BLaER1 treated with 17β-estradiol and CSF1 and Interleukin-3, amounts not matched to agents 10 nM and 100 nM (cell line): ENCODE measurements around the gene IL32.

Experiments
- H3K27ac ChIP-seq, 11 experiments: shearing (Covaris generic); formaldehyde crosslinking; 2 replicates each; pipeline ENCODE4 v1.8.1; 2022
- H3K27me3 ChIP-seq, 11 experiments: shearing (Covaris generic); formaldehyde crosslinking; 2 replicates each; pipeline ENCODE4 v1.8.1; 2022
- H3K36me3 ChIP-seq, 11 experiments: shearing (Covaris generic); formaldehyde crosslinking; 2 replicates each; pipeline ENCODE4 v1.8.1; 2022
- H3K4me1 ChIP-seq, 10 experiments: shearing (Covaris generic); formaldehyde crosslinking; 2 replicates each; pipeline ENCODE4 v1.8.1; 2022
- H3K4me2 ChIP-seq, 11 experiments: shearing (Covaris generic); formaldehyde crosslinking; 2 replicates each; pipeline ENCODE4 v1.8.1; 2022
- H3K4me3 ChIP-seq, 10 experiments: shearing (Covaris generic); formaldehyde crosslinking; 2 replicates each; pipeline ENCODE4 v1.8.1; 2022
- H3K9ac ChIP-seq, 11 experiments: shearing (Covaris generic); formaldehyde crosslinking; 2 replicates each; pipeline ENCODE4 v1.8.1; 2022
- H3K9me3 ChIP-seq, 11 experiments: shearing (Covaris generic); formaldehyde crosslinking; replicated peaks in 1 of 11; 2 replicates each; pipeline ENCODE4 v1.8.1; 2022
- H4K20me1 ChIP-seq, 11 experiments: shearing (Covaris generic); formaldehyde crosslinking; 2 replicates each; pipeline ENCODE4 v1.8.1; 2022
- Cebpa-rat ChIP-seq, 11 experiments: shearing (Covaris generic); IDR thresholded peaks; 2 replicates each; pipeline ENCODE4 v1.8.1; 2022

The IL32 gene

DNA sequence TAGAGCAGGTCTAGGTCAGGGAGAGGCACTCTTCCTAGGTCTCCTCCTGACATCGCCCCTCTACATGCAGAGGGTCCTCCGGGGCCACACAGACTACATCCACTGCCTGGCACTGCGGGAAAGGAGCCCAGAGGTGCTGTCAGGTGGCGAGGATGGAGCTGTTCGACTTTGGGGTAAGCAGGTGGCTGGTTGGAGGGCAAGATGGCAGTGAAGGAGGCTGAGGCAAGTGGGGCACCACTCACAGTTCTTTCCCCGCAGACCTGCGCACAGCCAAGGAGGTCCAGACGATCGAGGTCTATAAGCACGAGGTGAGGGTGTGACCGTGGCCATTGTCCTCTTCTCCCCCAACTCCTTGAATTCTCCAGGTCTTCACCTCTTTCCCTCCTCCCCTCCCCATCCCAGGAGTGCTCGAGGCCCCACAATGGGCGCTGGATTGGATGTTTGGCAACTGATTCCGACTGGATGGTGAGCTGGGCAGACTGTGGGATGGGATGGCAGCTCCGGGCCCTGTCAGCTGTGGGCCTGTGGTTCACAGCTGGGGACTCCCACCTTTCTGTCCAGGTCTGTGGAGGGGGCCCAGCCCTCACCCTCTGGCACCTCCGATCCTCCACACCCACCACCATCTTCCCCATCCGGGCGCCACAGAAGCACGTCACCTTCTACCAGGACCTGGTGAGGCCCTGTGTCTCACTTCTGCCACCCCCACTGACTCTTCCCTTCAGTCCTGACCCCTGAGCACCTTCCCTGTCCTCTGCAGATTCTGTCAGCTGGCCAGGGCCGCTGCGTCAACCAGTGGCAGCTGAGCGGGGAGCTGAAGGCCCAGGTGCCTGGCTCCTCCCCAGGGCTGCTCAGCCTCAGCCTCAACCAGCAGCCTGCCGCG, 38.6 kb upstream of the IL32 start:
- Histone ChIP-seq H3K4me3 (no peak overlapping the region), H3K4me1 (peaks cover 48 to 69% (median 62%) of the 10 kb centered on the region in 10 experiments), H3K9ac (no peak overlapping the region; a peak in 1 of 22 replicates), H3K36me3 (peaks cover 20 to 28% (median 23%) of the 10 kb centered on the region in 11 experiments), H3K4me2 (peak overlapping the region in 6 of 11 experiments; percentile 74 to 87 (median 83); a peak in 9 of 22 replicates), H3K27me3 (peaks cover 36 to 41% (median 37%) of the 10 kb centered on the region in 11 experiments), H3K27ac (no peak overlapping the region), H4K20me1 (peaks cover 0 to 92% (median 87%) of the 10 kb centered on the region in 11 experiments; a peak in 21 of 22 replicates), H3K9me3 (no peaks in the 10 kb centered on the region)
- TF ChIP-seq Cebpa-rat (IDR thresholded peaks at IDR 0.05) = no peak

DNA sequence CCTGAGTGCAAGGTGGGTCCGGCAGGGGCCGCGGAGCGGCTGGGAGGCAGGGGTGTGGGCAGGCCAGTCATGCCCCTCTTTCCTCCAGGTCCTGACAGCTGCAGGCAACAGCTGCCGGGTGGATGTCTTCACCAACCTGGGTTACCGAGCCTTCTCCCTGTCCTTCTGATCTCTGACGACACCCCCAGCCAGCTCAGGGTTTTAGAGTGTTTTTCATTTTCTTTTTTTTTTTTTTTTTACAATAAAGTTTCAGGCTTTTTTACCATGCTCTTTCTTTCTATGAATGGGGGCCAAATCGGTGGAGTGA, 38.0 kb upstream of the IL32 start:
- no peaks in the 10 kb centered on the region for H3K9me3 ChIP-seq
- H3K27me3 ChIP-seq = peaks cover 42 to 47% (median 43%) of the 10 kb centered on the region in 11 experiments
- peaks cover 0 to 89% (median 81%) of the 10 kb centered on the region in 11 experiments; a peak in 20 of 22 replicates for H4K20me1 ChIP-seq
- H3K9ac ChIP-seq = peak overlapping the region in 1 of 11 experiments; percentile 57; a peak in 3 of 22 replicates
- no peak for TF ChIP-seq Cebpa-rat (IDR thresholded peaks at IDR 0.05)
- peak overlapping the region in 9 of 11 experiments; percentile 74 to 87 (median 82); a peak in 14 of 22 replicates for H3K4me2 ChIP-seq
- no peak overlapping the region for H3K27ac ChIP-seq
- H3K4me3 ChIP-seq = no peak overlapping the region
- H3K36me3 ChIP-seq = peaks cover 20 to 28% (median 23%) of the 10 kb centered on the region in 11 experiments
- peaks cover 42 to 63% (median 56%) of the 10 kb centered on the region in 10 experiments for H3K4me1 ChIP-seq

DNA sequence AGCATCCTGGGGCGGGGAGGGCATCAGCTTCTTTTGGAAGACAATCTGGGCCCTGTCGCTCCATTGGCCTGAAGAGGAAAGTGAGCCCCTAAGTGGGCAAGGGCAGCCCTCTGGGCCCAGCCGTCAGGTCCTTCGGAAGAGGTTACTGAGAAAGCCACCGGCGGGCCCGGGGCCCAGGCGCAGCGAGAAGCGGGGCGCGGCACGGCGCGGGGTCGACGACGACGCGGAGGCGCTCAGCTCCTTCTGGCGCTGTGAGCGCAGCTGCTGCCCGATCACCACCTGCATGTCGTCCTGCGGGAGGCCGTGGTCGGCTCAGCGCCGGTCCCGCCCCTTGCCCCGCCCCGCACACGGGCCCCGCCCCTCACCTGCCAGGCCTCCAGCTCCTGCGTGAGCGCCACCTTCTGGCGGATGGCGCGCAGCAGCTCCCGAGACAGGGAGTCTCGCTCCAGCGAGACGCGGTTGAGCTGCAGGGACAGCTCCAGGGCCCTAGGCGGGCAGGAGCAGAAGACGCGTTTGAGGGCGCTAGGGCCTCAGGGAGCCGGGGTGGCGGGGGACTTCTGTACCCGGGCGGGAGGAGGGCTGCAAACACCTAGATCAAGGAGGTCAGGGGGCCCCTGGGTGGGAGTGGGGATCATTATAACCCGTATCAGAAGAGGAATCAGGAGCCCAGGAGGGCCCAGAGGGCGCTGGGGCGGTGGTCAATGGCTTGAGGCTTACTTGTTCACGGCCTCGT, 37.3 kb upstream of the IL32 start:
- peak overlapping the region; percentile 71 to 87 (median 82) for H3K4me2 ChIP-seq
- peak overlapping the region in 4 of 11 experiments; percentile 20 to 57 (median 36); a peak in 4 of 22 replicates for H3K9ac ChIP-seq
- H3K36me3 ChIP-seq = peaks cover 20 to 28% (median 23%) of the 10 kb centered on the region in 11 experiments
- H3K27me3 ChIP-seq = peaks cover 49 to 54% (median 50%) of the 10 kb centered on the region in 11 experiments
- H4K20me1 ChIP-seq = peaks cover 0 to 84% (median 74%) of the 10 kb centered on the region in 11 experiments; a peak in 20 of 22 replicates
- TF ChIP-seq Cebpa-rat (IDR thresholded peaks at IDR 0.05) = no peak
- H3K9me3 ChIP-seq = no peaks in the 10 kb centered on the region
- peaks cover 35 to 56% (median 49%) of the 10 kb centered on the region in 10 experiments for H3K4me1 ChIP-seq
- peak overlapping the region in 5 of 10 experiments; percentile 14 to 29 (median 25); a peak in 4 of 20 replicates for H3K4me3 ChIP-seq
- H3K27ac ChIP-seq = no peak overlapping the region; a peak in 1 of 22 replicates

DNA sequence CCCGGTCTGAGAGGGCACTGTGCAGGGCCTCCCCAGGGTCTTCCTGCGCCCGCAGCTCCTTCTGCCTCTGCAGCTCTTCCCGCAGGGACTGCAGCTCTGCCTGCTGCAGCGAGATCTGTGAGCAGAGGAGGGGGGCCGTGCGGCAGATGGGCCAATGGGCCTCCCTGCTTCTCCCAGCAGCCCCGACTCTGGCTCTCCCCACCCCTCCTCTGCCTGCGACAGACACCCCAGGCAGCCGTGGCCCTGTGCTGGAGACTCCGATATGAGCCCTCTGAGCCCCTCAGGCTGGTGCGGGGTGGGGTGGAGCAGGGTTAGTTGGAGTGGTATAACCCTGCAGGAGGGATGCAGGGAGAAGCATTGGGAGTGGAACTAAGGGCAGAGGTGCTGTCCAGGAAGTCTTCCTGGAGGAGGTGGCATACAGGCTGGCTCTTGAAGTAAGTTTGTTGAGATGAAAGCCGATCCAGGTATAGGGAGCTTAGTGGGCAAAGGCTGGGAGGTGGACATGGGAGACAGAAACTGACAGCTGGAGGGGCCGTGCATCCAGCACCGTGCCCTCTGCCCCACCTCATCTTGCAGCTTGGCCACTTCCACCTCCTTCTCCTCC, 36.6 kb upstream of the IL32 start:
- H3K4me1 ChIP-seq = peaks cover 32 to 50% (median 43%) of the 10 kb centered on the region in 10 experiments
- peak overlapping the region; percentile 57 to 87 (median 79) for H3K4me2 ChIP-seq
- no peak overlapping the region for H3K9ac ChIP-seq
- peaks cover 20 to 28% (median 23%) of the 10 kb centered on the region in 11 experiments for H3K36me3 ChIP-seq
- H3K27me3 ChIP-seq = peaks cover 56 to 61% (median 56%) of the 10 kb centered on the region in 11 experiments
- H3K27ac ChIP-seq = no peak overlapping the region
- peaks cover 0 to 85% (median 70%) of the 10 kb centered on the region in 11 experiments; a peak in 20 of 22 replicates for H4K20me1 ChIP-seq
- H3K4me3 ChIP-seq = peak overlapping the region in 3 of 10 experiments; percentile 29 to 51 (median 41); a peak in 4 of 20 replicates
- H3K9me3 ChIP-seq = no peaks in the 10 kb centered on the region
- TF ChIP-seq Cebpa-rat (IDR thresholded peaks at IDR 0.05) = no peak

DNA sequence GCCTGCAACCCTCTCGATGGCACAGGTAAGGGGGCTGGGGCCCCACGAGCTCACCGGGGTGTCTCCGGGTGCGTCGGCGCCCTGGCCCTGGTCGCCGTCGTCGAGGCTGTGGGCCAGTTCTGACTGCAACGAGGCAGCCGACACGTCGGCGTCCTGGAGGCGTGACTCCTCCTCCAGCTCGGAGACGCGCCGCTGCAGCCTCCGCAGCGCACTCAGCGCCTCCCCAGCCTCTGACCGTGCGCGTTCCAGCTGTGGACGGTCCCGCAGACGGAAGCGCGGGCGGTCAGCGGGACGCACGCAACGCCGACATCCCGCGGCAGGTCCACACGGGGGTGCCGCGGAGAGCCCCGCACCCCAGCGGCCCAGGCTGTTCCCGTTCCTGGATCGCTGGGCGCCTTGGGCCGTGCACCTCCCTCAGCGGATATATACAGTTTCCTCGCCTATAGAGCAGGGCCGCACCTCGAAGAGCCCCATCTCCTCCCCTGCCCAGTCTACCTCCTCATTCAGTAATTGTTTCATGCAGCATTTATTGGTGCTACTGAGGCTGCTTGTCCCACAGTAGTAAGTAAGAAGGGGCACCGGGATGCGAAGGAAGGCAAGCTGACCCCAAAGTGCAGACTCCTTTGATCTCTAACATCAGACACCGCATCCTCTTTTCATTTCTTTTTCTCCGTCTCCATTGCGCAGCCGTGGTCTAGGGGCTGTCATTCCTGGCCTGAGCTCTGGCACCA, 35.8 kb upstream of the IL32 start:
- H4K20me1 ChIP-seq = peaks cover 0 to 85% (median 66%) of the 10 kb centered on the region in 11 experiments; a peak in 20 of 22 replicates
- H3K4me3 ChIP-seq = peak overlapping the region in 8 of 10 experiments; percentile 20 to 51 (median 38); a peak in 12 of 20 replicates
- H3K36me3 ChIP-seq = peaks cover 20 to 28% (median 23%) of the 10 kb centered on the region in 11 experiments
- H3K9ac ChIP-seq = peak overlapping the region in 1 of 11 experiments; percentile 33; a peak in 1 of 22 replicates
- H3K27ac ChIP-seq = no peak overlapping the region
- TF ChIP-seq Cebpa-rat (IDR thresholded peaks at IDR 0.05) = no peak
- peaks cover 64 to 69% (median 65%) of the 10 kb centered on the region in 11 experiments for H3K27me3 ChIP-seq
- H3K4me2 ChIP-seq = peak overlapping the region; percentile 57 to 87 (median 76); a peak in 21 of 22 replicates
- H3K9me3 ChIP-seq = no peaks in the 10 kb centered on the region
- peaks cover 28 to 47% (median 40%) of the 10 kb centered on the region in 10 experiments for H3K4me1 ChIP-seq

DNA sequence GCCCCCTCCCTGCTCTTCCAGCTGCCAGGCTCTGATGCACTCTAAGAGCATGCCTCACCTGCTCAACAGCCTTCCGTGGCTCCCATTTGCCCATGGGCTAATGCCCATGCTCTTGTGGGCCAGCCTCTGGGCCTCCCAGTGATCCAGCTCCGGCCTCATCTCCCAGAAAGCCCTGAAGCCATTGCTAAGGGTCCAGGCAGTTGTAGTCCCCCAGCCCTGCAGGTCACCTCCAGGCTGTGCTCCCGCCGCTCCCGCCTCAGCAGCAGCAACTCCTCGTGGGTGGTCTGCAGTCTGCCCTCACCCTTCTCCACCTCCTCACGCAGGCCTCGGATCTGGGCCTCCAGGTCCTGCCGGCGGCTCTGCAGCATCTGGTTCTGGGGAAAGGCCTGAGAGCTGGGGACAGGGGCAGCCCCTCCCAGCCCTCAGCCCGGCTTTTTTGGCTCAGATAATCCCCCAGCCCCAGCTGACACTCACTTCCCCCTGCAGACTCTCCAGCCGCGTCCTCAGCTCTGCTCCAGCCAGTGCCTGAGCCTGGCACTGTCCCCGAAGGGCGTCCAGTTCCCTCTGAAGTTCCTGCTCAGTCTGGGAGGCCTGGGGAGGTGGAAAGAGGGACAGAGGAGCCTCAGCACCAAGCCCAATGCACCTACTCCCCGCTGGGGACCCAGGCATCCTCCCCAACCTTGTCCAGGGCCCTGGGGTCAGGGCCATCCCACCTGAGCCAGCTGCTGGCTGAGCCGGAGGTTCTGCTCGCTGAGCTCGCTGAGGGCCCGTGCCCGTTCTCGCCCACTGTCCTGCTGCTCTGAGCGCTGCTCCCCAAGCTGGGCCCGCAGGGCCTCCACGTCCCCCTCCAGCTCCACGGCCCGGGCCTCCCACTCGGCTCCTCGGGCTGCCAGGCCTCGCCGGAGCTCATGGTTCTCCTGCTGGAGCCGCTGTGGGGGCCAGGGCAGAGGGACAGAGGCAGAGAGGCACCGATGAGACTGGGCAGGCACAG, 34.9 kb upstream of the IL32 start:
- peaks cover 22 to 44% (median 35%) of the 10 kb centered on the region in 10 experiments for H3K4me1 ChIP-seq
- peak overlapping the region in 2 of 10 experiments; percentile 29 to 46; a peak in 1 of 20 replicates for H3K4me3 ChIP-seq
- peaks cover 19 to 24% (median 21%) of the 10 kb centered on the region in 11 experiments for H3K36me3 ChIP-seq
- no peak for TF ChIP-seq Cebpa-rat (IDR thresholded peaks at IDR 0.05)
- H3K27me3 ChIP-seq = peaks cover 73 to 78% (median 73%) of the 10 kb centered on the region in 11 experiments
- H3K9ac ChIP-seq = no peak overlapping the region
- H4K20me1 ChIP-seq = peaks cover 0 to 80% (median 59%) of the 10 kb centered on the region in 11 experiments; a peak in 20 of 22 replicates
- H3K4me2 ChIP-seq = peak overlapping the region in 7 of 11 experiments; percentile 57 to 87 (median 79); a peak in 7 of 22 replicates
- H3K9me3 ChIP-seq = no peaks in the 10 kb centered on the region
- no peak overlapping the region for H3K27ac ChIP-seq

DNA sequence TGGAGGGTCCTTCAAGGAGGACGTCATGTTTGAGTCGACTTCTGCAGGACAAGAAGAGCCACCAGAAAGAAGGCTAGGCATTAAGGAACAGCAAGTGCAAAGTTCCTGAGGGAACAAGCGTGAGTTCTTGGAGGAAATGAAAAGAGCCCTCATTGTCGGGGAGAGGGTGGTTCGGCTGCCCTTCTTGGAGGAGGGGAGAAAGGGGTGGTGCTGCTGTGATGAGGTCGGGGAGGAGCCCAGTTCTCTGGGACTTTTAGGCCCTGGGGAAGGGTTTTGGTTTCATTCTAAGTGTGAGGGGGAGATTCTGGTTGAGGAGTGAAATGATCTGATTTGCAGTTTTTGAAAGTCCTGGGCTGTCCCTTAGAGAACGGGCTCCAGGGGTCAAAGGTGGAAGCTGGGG, 32.8 kb upstream of the IL32 start:
- TF ChIP-seq Cebpa-rat (IDR thresholded peaks at IDR 0.05) = no peak
- peaks cover 0 to 78% (median 44%) of the 10 kb centered on the region in 11 experiments; a peak in 19 of 22 replicates for H4K20me1 ChIP-seq
- H3K4me2 ChIP-seq = no peak overlapping the region
- peaks cover 94 to 99% (median 94%) of the 10 kb centered on the region in 11 experiments for H3K27me3 ChIP-seq
- no peak overlapping the region for H3K27ac ChIP-seq
- H3K9me3 ChIP-seq = no peaks in the 10 kb centered on the region
- peaks cover 0 to 3% (median 0%) of the 10 kb centered on the region in 11 experiments; a peak in 4 of 22 replicates for H3K36me3 ChIP-seq
- H3K4me1 ChIP-seq = peaks cover 26 to 44% (median 37%) of the 10 kb centered on the region in 10 experiments
- H3K4me3 ChIP-seq = no peak overlapping the region
- no peak overlapping the region for H3K9ac ChIP-seq
